ENCODE measurements around the gene JUNB.

- TF ChIP-seq CTCF (conservative IDR thresholded peaks at IDR 0.05; ENCODE audit: low read length) (no peak), EZH2phosphoT487 (IDR thresholded peaks at IDR 0.05; ENCODE audit: borderline replicate concordance) (no peak)
Measured at GRCh38 chr19:12784394-12784870, 6.9 kb upstream of the JUNB start.
